NK-92 (cell line): Measurements from ENCODE around the gene SFXN3.

Experiments used
- DNase-seq: peaks from one replicate; lab custom pipeline; 2025; ENCODE audit not compliant: unreplicated experiment; lab: John Stamatoyannopoulos, UW

The SFXN3 gene

GRCh38 chr10:101072923-101073322 lies 41.9 kb downstream of the SFXN3 start:
- no peak for DNase-seq

- no peak for DNase-seq
Measured at GRCh38 chr10:101073631-101074030, 42.6 kb downstream of the SFXN3 start.

- DNase-seq: no peak
Measured at GRCh38 chr10:101075775-101076174, 44.7 kb downstream of the SFXN3 start.

DNA sequence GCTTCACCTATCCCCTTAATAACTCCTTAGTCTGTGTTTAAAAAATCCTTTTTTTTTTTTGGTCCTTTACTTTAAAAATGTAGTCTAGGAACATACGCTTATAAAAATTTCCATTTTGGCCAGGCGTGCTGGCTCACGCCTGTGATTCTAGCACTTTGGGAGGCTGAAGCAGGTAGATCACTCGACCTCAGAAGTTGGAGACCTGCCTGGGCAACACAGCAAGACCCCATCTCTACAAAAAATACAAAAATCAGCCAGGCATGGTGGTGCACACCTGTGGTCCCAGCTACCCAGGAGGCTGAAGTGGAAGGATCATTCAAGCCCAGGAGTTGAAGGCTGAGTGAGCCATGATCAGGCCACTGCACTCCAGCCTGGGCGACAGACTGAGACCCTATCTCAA lies 45.6 kb downstream of the SFXN3 start:
- DNase-seq: no peak

GRCh38 chr10:101079874-101080273 lies 48.8 kb downstream of the SFXN3 start:
- DNase-seq: no peak

DNA sequence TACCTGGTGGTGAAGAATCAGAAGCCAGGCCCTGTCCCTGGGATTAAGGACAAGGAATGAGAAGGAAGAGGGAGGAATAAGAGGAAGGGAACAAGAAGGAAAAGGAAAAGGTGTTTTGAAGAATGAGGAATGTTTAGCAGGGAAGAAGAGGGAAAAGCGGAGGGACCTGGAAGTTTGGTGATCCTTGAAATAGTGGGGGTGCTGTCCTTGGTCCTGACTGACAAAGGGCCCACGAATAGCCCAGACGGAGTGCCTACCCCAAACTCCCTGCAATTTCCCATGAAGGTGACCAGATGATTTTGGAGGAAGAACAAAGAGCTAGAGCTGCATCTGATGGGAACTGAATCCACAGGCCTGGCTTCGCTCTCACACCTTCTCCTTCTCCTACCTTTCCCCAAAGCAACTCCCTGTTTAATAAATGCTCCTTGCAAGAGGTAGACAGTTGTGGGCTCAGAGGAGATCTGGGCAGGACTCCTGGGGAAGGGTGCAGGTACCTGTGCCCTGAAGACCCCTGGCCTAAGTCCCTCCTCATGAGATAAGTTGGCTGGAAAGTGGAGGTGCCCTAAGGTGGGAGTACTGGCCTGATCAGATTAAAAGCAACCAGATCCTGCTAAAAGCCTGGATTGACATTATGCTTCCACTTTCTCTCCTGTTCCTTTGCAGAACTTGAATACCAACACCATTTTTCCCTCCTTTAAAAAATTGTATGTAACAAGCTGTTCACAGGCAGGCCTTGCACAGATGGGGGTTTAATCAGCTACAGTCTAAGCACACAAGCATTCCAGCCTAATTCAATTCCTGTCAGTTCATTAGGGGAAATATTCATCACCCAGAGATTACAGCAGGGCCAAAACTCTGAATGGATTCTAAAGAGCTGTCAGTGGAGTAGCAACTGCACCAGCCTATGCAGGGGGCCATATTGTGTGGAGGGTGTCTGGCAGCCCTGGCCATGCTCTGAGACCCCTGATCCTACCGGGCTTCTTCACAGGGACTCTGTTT lies 50.2 kb downstream of the SFXN3 start:
- no peak for DNase-seq

DNA sequence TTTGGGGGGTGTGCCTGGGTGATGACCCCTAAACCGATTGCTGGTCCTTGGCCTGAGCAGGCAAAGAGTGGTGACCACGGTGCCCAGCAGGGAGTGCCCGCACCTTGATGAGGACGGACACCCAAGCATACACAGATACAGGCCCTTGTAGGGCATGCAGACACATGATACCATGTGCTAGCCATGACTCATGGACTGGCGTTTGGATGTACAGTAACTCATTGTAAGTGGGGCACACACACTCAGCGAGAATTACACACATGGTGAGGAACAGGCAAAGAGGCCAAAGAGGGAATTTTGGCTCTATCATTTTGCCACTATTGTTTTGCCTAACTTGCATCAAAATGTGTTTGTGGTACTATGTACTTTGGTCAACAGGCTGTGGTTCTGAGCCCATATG lies 54.8 kb downstream of the SFXN3 start:
- DNase-seq: no peak

DNA sequence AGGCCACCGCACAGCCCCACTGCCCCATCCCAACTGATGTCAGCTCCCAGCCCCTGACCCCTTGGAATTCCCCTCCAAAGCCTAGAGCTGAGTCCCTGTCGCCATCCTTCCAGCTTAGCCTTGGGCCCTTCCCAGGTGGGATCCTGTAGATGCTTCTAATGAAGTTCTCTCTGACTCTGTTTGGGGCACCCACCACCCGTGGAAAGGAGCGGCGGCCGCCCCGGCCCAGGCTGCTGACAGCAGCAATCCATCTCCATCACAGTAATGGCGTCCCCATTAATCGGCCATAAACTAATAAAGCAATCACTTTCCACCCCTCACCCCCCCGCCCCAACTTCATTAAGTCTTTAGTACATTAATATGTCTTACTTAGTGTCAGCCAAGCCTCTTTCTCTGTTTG lies 56.3 kb downstream of the SFXN3 start:
- DNase-seq: no peak

DNA sequence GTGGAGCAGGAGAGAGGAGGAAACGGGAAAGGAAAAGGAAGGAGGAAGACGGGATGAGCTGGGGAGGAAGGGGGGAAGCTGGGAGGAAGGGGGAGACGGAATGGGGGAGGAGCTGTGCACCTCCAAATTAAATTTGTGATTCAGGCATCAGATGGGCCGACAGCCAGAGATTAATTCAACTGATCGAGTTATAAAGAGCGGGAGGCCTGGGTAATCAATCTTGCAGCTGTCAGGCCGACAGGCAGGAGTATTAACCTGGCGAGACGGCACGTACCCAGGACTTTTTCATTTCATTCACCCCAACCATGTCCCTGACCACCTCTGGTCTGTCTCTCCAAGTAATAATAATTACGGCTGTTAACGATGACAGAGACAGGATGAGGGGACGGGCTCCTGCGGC lies 56.9 kb downstream of the SFXN3 start:
- no peak for DNase-seq

DNA sequence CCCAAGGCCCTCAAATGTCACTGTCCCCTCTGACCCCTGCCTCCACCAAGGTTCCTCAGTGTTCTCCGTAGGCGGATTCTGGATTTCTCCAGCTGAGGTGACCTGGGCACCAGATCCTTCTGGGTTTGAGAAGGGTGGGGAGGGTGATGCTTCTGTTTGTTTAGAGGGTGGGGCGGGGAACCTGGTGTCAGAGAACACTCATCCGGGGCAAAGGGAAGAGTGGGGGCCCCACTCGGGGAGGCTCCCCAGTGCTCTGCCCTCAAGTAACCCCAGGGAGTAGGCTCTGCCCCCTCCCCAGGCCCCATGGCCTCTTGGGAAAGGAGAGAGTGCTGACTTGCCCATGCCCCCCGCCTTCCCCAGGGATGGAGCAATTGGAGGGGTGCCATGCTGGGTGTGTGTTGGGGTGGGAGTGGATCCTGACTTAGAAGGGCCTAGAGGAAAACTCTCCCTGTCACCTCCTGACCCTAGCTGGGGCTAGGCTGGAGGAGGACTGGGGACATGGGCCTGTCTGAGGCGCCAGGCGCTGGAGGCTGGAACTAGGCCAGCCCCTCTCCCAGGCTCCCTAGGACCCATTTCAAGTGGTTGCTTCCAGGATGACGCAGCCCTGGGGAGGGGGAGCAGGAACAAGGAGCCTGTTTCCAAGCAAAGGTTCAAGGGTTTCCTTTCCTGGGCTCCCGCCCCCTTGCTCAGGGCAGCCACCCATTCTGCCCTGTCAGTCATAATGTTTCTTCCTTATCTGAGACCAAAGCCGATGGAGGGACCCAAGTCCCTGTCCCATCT lies 58.7 kb downstream of the SFXN3 start:
- no peak for DNase-seq

DNA sequence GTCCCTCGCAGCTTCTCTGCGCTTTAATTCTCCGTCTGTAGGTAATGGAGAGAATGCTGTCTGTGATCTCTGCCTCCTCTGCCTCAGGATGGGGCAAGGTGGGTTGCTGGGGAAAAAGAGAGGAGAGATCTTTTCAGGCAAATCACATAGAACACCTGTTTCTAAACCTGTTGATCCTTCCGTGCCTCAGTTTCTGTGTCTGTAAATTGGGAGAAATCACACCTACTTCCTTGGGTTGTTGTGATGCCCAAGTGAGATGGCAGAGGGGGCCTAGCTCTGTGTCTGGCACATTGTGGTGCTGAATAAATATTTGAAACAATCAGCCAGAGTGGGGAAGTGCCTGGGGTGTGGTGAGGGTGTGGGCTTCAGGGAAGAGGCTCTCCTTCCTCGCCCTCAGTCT lies 59.6 kb downstream of the SFXN3 start:
- no peak for DNase-seq
